HEK293 (cell line): Measurements from ENCODE around the gene TBC1D22A.

Experiments used
- CTCF ChIA-PET: fragments of 350-600 bp; formaldehyde crosslinking; extraction: SDS; loops from one replicate; lab custom pipeline; 2021; ENCODE audit warnings: antibody characterized with exemption; lab: Yijun Ruan, JAX
- POLR2A ChIA-PET: fragments of 300-600 bp; formaldehyde crosslinking; extraction: SDS; loops from one replicate; lab custom pipeline; 2020; ENCODE audit warnings: antibody characterized with exemption, inconsistent platforms; lab: Yijun Ruan, JAX
- H3K27ac ChIP-seq: fragments of 200-500 bp; sonication (Bioruptor generic); 2 replicates; pipeline ENCODE4 v1.5.1; 2014; ENCODE audit warnings: low read depth, low read length, control low read depth, inconsistent platforms; ENCODE audit errors: extremely low read depth
- H3K36me3 ChIP-seq, 2 experiments: fragments of 200-500 bp in 1 of 2; sonication (Bioruptor generic) in 1 of 2; 1 replicate in 1 of 2; 2 replicates in 1 of 2; pipeline ENCODE4 v1.5.1; 2014 to 2017; ENCODE audit warnings: inconsistent platforms in 2 of 2, low read length in 2 of 2; ENCODE audit not compliant: control insufficient read depth in 2 of 2, insufficient read depth in 1 of 2
- H3K4me1 ChIP-seq: fragments of 200-500 bp; sonication (Bioruptor generic); 2 replicates; pipeline ENCODE4 v1.5.1; 2014; ENCODE audit warnings: mild to moderate bottlenecking, low read length, inconsistent platforms; ENCODE audit not compliant: control insufficient read depth, insufficient read depth
- H3K4me3 ChIP-seq: 2 replicates; pipeline ENCODE4 v1.5.1; 2011; ENCODE audit warnings: low read depth, mild to moderate bottlenecking, control low read depth, low read length, moderate library complexity
- H3K9me3 ChIP-seq: fragments of 200-500 bp; sonication (Bioruptor generic); 2 replicates; pipeline ENCODE4 v1.5.1; 2014; ENCODE audit warnings: low read depth, low read length, inconsistent platforms; ENCODE audit not compliant: control insufficient read depth, insufficient read depth
- BCL11A ChIP-seq: fragments of 450-650 bp; formaldehyde crosslinking; IDR thresholded peaks from 2 replicates; pipeline ENCODE4 v1.5.1; 2016; ENCODE audit warnings: low read depth, missing biosample characterization, missing genetic modification characterization
- FEZF1 ChIP-seq: fragments of 450-650 bp; formaldehyde crosslinking; IDR thresholded peaks from 2 replicates; pipeline ENCODE4 v1.5.1; 2016; ENCODE audit warnings: missing biosample characterization, missing genetic modification characterization
- GLI2 ChIP-seq: fragments of 450-650 bp; formaldehyde crosslinking; IDR thresholded peaks from 2 replicates; pipeline ENCODE4; 2017; ENCODE audit warnings: missing biosample characterization, missing genetic modification characterization, low read depth, borderline replicate concordance
- HOXA7 ChIP-seq: sonication (generic); formaldehyde crosslinking; IDR thresholded peaks from 2 replicates; pipeline ENCODE4 v1.8.1; 2022; ENCODE audit warnings: missing genetic modification reagents, borderline replicate concordance
- KLF1 ChIP-seq: fragments of 450-650 bp; formaldehyde crosslinking; IDR thresholded peaks from 2 replicates; pipeline ENCODE4 v1.5.1; 2016; ENCODE audit warnings: missing biosample characterization, missing genetic modification characterization
- WT1 ChIP-seq: fragments of 450-650 bp; formaldehyde crosslinking; IDR thresholded peaks from 2 replicates; pipeline ENCODE4 v1.5.1; 2016; ENCODE audit warnings: missing biosample characterization, missing genetic modification characterization
- YY1 ChIP-seq: fragments of 450-650 bp; formaldehyde crosslinking; IDR thresholded peaks from 2 replicates; pipeline ENCODE4 v1.5.1; 2018; ENCODE audit warnings: missing biosample characterization, missing genetic modification characterization
- ZNF10 ChIP-seq: fragments of 450-650 bp; formaldehyde crosslinking; IDR thresholded peaks from 2 replicates; pipeline ENCODE4 v1.5.1; 2017; ENCODE audit warnings: missing biosample characterization, missing genetic modification characterization
- ZNF114 ChIP-seq: fragments of 450-650 bp; formaldehyde crosslinking; IDR thresholded peaks from 2 replicates; pipeline ENCODE4 v1.5.0; 2017; ENCODE audit warnings: missing biosample characterization, missing genetic modification characterization
- ZNF146 ChIP-seq: fragments of 450-650 bp; formaldehyde crosslinking; IDR thresholded peaks from 2 replicates; pipeline ENCODE4 v1.5.1; 2016; ENCODE audit warnings: missing biosample characterization, missing genetic modification characterization
- ZNF211 ChIP-seq: fragments of 450-650 bp; formaldehyde crosslinking; IDR thresholded peaks from 2 replicates; pipeline ENCODE4 v1.5.1; 2016; ENCODE audit warnings: low read depth, missing biosample characterization, missing genetic modification characterization
- ZNF23 ChIP-seq: fragments of 450-650 bp; formaldehyde crosslinking; IDR thresholded peaks from 2 replicates; pipeline ENCODE4 v1.5.1; 2016; ENCODE audit warnings: missing biosample characterization, missing genetic modification characterization, borderline replicate concordance
- ZNF274 ChIP-seq, 2 experiments: fragments of 200-500 bp in 1 of 2; fragments of 450-650 bp in 1 of 2; sonication (Bioruptor generic) in 1 of 2; formaldehyde crosslinking in 1 of 2; IDR thresholded peaks; 2 replicates each; pipeline versions ENCODE4 v1.5.1 to v1.6.1; 2014 to 2016; ENCODE audit warnings: borderline replicate concordance in 1 of 2, inconsistent platforms in 1 of 2, low read length in 1 of 2, missing biosample characterization in 1 of 2, missing genetic modification characterization in 1 of 2
- ZNF423 ChIP-seq: fragments of 450-650 bp; formaldehyde crosslinking; IDR thresholded peaks from 2 replicates; pipeline ENCODE4 v1.5.1; 2016; ENCODE audit warnings: missing biosample characterization, missing genetic modification characterization
- ZNF426 ChIP-seq: fragments of 450-650 bp; formaldehyde crosslinking; IDR thresholded peaks from 2 replicates; pipeline ENCODE4 v1.5.1; 2017; ENCODE audit warnings: missing biosample characterization, missing genetic modification characterization, mild to moderate bottlenecking, inconsistent platforms, moderate library complexity
- ZNF560 ChIP-seq: fragments of 450-650 bp; formaldehyde crosslinking; IDR thresholded peaks from 2 replicates; pipeline ENCODE4 v1.5.1; 2017; ENCODE audit warnings: missing biosample characterization, missing genetic modification characterization, borderline replicate concordance
- ZNF624 ChIP-seq: fragments of 450-650 bp; formaldehyde crosslinking; IDR thresholded peaks from 2 replicates; pipeline ENCODE4 v1.5.1; 2017; ENCODE audit warnings: missing biosample characterization, missing genetic modification characterization
- ZNF792 ChIP-seq: fragments of 450-650 bp; formaldehyde crosslinking; IDR thresholded peaks from 2 replicates; pipeline ENCODE4 v1.5.1; 2016; ENCODE audit warnings: missing biosample characterization, missing genetic modification characterization
- ZSCAN23 ChIP-seq: fragments of 450-650 bp; formaldehyde crosslinking; IDR thresholded peaks from 2 replicates; pipeline ENCODE4 v1.5.1; 2016; ENCODE audit warnings: missing biosample characterization, missing genetic modification characterization
- ZSCAN30 ChIP-seq: fragments of 450-650 bp; IDR thresholded peaks from 2 replicates; pipeline ENCODE4 v1.5.1; 2018; ENCODE audit warnings: missing biosample characterization, mild to moderate bottlenecking, missing genetic modification characterization, moderate library complexity
- TF ChIP-seq, protein P1 (sequence below): fragments of 450-650 bp; formaldehyde crosslinking; IDR thresholded peaks from 2 replicates; pipeline ENCODE4 v1.5.1; 2016; ENCODE audit warnings: missing biosample characterization, missing genetic modification characterization, borderline replicate concordance
- TF ChIP-seq, protein P2 (sequence below): fragments of 450-650 bp; formaldehyde crosslinking; IDR thresholded peaks from 2 replicates; pipeline ENCODE4 v1.5.1; 2016; ENCODE audit warnings: missing biosample characterization, missing genetic modification characterization
- TF ChIP-seq, protein P3 (sequence below): fragments of 450-650 bp; formaldehyde crosslinking; IDR thresholded peaks from 2 replicates; pipeline ENCODE4 v1.5.1; 2016; ENCODE audit warnings: missing biosample characterization, missing genetic modification characterization

TBC1D22A gene

DNA sequence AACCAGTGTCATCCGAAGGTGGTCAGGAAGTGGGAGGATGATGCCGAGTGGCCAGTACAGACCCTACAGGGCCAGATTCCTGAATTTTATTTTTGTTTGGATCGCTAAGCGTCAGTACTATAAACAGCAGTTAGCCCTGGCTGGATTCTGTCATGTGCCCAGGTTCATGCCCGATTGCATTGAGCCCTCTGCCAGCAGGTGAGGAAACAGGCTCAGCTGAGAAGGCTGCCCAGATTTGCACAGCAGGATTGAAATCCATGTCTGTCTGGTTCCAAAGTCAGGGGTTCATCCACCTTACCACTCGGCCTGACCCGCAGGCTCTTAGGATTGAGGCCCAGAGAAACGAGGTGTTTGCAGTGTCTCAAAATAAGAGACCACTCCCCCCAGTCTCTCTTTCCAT lies 9.1 kb upstream of the TBC1D22A start (continued):
- TF ChIP-seq, protein P1, sequence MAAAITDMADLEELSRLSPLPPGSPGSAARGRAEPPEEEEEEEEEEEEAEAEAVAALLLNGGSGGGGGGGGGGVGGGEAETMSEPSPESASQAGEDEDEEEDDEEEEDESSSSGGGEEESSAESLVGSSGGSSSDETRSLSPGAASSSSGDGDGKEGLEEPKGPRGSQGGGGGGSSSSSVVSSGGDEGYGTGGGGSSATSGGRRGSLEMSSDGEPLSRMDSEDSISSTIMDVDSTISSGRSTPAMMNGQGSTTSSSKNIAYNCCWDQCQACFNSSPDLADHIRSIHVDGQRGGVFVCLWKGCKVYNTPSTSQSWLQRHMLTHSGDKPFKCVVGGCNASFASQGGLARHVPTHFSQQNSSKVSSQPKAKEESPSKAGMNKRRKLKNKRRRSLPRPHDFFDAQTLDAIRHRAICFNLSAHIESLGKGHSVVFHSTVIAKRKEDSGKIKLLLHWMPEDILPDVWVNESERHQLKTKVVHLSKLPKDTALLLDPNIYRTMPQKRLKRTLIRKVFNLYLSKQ (tag by site-specific recombination), result no peak
- TF ChIP-seq FEZF1 (tag by site-specific recombination) (no peak), ZNF423 (tag by site-specific recombination) (no peak), HOXA7 (CRISPR knock-in tag) (no peak), ZNF274 (IDR thresholded peaks at IDR 0.05; ENCODE audit: low read length) (no peak), ZNF274 (tag by site-specific recombination; IDR thresholded peaks at IDR 0.05; ENCODE audit: borderline replicate concordance) (no peak), BCL11A (tag by site-specific recombination) (no peak)
- TF ChIP-seq, protein P2, sequence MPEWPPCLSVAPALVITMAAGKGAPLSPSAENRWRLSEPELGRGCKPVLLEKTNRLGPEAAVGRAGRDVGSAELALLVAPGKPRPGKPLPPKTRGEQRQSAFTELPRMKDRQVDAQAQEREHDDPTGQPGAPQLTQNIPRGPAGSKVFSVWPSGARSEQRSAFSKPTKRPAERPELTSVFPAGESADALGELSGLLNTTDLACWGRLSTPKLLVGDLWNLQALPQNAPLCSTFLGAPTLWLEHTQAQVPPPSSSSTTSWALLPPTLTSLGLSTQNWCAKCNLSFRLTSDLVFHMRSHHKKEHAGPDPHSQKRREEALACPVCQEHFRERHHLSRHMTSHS (tag by site-specific recombination), result no peak

DNA sequence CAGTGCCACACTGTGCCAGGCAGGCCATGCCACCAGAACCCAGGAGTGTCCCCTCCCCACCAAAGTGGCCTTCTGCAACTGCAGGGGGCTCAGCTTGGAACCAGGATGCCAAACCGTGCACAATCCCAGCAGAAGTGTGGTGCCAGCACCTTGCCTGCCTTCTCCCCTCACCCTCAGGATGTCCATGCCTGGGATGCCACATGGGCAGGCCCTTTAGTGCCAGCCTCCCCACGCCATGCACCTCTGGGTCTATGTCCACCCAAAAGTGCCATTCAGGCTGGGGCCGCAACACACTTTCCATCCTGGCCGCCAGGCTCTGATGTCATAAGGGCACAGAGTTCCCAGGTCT lies 8.7 kb upstream of the TBC1D22A start:
- H3K4me3 ChIP-seq, result no peak overlapping the region
- POLR2A ChIA-PET, result interaction anchor here (2.1 to 2.4 kb wide), 2 partner anchors 9 to 20 kb away, joined by 9 to 10 read pairs; partner anchors contain the start of gene TBC1D22A
- H3K9me3 ChIP-seq, result no peaks in the 10 kb centered on the region
- H3K36me3 ChIP-seq, result no peaks in the 10 kb centered on the region
- H3K27ac ChIP-seq, result no peak overlapping the region
- TF ChIP-seq ZNF624 (tag by site-specific recombination), result no peak
- no peak for TF ChIP-seq ZNF426 (tag by site-specific recombination)
- TF ChIP-seq ZNF10 (tag by site-specific recombination), result no peak
- TF ChIP-seq GLI2 (tag by site-specific recombination), result no peak
- TF ChIP-seq ZNF114 (tag by site-specific recombination), result no peak
- TF ChIP-seq KLF1, result no peak
- TF ChIP-seq ZNF23 (tag by site-specific recombination), result no peak
- no peak for TF ChIP-seq YY1 (tag by site-specific recombination)
- TF ChIP-seq WT1, result no peak
- no peak for TF ChIP-seq ZNF560 (tag by site-specific recombination)
- TF ChIP-seq ZSCAN30, result no peak
- TF ChIP-seq ZSCAN23 (tag by site-specific recombination), result no peak
- TF ChIP-seq ZNF146 (tag by site-specific recombination), result no peak
- TF ChIP-seq ZNF792, result no peak
- TF ChIP-seq ZNF211, result no peak
- TF ChIP-seq, protein P3, sequence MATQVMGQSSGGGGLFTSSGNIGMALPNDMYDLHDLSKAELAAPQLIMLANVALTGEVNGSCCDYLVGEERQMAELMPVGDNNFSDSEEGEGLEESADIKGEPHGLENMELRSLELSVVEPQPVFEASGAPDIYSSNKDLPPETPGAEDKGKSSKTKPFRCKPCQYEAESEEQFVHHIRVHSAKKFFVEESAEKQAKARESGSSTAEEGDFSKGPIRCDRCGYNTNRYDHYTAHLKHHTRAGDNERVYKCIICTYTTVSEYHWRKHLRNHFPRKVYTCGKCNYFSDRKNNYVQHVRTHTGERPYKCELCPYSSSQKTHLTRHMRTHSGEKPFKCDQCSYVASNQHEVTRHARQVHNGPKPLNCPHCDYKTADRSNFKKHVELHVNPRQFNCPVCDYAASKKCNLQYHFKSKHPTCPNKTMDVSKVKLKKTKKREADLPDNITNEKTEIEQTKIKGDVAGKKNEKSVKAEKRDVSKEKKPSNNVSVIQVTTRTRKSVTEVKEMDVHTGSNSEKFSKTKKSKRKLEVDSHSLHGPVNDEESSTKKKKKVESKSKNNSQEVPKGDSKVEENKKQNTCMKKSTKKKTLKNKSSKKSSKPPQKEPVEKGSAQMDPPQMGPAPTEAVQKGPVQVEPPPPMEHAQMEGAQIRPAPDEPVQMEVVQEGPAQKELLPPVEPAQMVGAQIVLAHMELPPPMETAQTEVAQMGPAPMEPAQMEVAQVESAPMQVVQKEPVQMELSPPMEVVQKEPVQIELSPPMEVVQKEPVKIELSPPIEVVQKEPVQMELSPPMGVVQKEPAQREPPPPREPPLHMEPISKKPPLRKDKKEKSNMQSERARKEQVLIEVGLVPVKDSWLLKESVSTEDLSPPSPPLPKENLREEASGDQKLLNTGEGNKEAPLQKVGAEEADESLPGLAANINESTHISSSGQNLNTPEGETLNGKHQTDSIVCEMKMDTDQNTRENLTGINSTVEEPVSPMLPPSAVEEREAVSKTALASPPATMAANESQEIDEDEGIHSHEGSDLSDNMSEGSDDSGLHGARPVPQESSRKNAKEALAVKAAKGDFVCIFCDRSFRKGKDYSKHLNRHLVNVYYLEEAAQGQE (tag by site-specific recombination), result no peak
- TF ChIP-seq, all 188 proteins: peak for 0
- no peaks in the 10 kb centered on the region for H3K4me1 ChIP-seq
- CTCF ChIA-PET, result interaction anchor here (1.1 to 12.2 kb wide), 2 partner anchors 47 to 386 kb away, joined by 3 to 223 read pairs; no protein-coding TSS in a partner anchor
